GM19438 (cell line): ENCODE measurements around the gene PARVG.

Experiments used
- ATAC-seq: cut with Tn5 transposase; IDR thresholded peaks from one replicate; pipeline ENCODE4 v1.9.1; 2021; ENCODE audit warnings: low read depth; ENCODE audit not compliant: unreplicated experiment

Gene PARVG

GRCh38 chr22:44153710-44154109, 27.0 kb upstream of the PARVG start:
- no peak for ATAC-seq

GRCh38 chr22:44154436-44154942, 26.2 kb upstream of the PARVG start:
- no peak for ATAC-seq

GRCh38 chr22:44155115-44155514, 25.6 kb upstream of the PARVG start:
- ATAC-seq, result no peak

GRCh38 chr22:44157916-44158618, 22.7 kb upstream of the PARVG start:
- ATAC-seq, result no peak

- ATAC-seq, result no peak
These were observed 21.9 kb upstream of the PARVG start for GRCh38 chr22:44158816-44159215.

GRCh38 chr22:44159221-44159620, 21.5 kb upstream of the PARVG start:
- ATAC-seq, result no peak

- ATAC-seq, result no peak
These were observed 20.9 kb upstream of the PARVG start for GRCh38 chr22:44159811-44160210.

- no peak for ATAC-seq
These were observed 20.3 kb upstream of the PARVG start for GRCh38 chr22:44160421-44160820.

- no peak for ATAC-seq
These were observed 19.1 kb upstream of the PARVG start for GRCh38 chr22:44161673-44162072.

- no peak for ATAC-seq
These were observed 17.8 kb upstream of the PARVG start for GRCh38 chr22:44162960-44163359.

GRCh38 chr22:44163536-44163935, 17.2 kb upstream of the PARVG start:
- no peak for ATAC-seq

GRCh38 chr22:44164031-44164430, 16.7 kb upstream of the PARVG start:
- ATAC-seq, result no peak

GRCh38 chr22:44165286-44165874, 15.3 kb upstream of the PARVG start:
- ATAC-seq, result no peak

- no peak for ATAC-seq
These were observed 14.0 kb upstream of the PARVG start for GRCh38 chr22:44166498-44167276.

- ATAC-seq, result no peak
These were observed 13.2 kb upstream of the PARVG start for GRCh38 chr22:44167501-44167900.

GRCh38 chr22:44168206-44168605, 12.5 kb upstream of the PARVG start:
- ATAC-seq, result no peak

- ATAC-seq, result no peak
These were observed 10.3 kb upstream of the PARVG start for GRCh38 chr22:44170470-44170869.

- ATAC-seq, result no peak
These were observed 9.2 kb upstream of the PARVG start for GRCh38 chr22:44171561-44171960.

GRCh38 chr22:44172370-44173108, 8.2 kb upstream of the PARVG start:
- no peak for ATAC-seq

GRCh38 chr22:44173154-44173553, 7.6 kb upstream of the PARVG start:
- ATAC-seq, result no peak

GRCh38 chr22:44175676-44176075, 5.0 kb upstream of the PARVG start:
- ATAC-seq, result no peak
